Anterior cingulate cortex (tissue), 58 donors: ENCODE data around the gene ZNF487.
A peak's percentile ranks its signal among the peaks of the same experiment; 100 is the strongest.
"Not testable (repeated sequence)": the region's sequence is repeated elsewhere in the genome, so short reads cannot be mapped to it uniquely, and the experiment has no call there.

Experiments used
- DNase-seq, 58 donors: peaks; one replicate each; lab custom pipeline; 2025; lab: John Stamatoyannopoulos, UW

ZNF487 gene

DNA sequence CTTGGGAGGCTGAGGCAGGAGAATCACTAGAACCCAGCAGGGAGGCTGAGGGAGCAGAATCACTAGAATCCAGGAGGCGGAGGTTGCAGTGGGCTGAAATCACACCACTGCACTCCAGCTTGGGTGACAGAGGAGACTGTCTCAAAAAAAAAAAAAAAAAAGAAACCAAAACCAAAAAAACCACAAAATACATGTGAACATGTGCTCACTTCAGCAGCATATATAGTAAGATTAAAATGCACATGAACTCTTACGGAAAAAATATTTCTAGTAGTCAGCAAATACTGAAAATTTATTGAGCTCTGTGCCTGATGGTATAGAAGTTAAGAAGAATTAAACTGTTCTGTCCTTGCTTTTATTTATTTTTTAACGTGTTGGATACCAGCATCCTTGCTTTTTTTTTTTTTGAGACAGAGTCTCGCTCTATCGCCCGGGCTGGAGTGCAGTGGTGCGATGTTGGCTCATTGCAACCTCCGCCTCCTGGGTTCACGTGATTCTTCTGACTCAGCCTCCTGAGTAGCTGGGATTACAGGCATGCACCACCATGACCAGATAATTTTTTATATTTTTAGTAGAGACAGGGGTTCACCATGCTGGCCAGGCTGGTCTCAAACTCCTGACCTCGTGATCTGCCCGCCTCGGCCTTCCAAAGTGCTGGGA is 9.6 kb upstream of the ZNF487 start:
- DNase-seq, result no peak

DNA sequence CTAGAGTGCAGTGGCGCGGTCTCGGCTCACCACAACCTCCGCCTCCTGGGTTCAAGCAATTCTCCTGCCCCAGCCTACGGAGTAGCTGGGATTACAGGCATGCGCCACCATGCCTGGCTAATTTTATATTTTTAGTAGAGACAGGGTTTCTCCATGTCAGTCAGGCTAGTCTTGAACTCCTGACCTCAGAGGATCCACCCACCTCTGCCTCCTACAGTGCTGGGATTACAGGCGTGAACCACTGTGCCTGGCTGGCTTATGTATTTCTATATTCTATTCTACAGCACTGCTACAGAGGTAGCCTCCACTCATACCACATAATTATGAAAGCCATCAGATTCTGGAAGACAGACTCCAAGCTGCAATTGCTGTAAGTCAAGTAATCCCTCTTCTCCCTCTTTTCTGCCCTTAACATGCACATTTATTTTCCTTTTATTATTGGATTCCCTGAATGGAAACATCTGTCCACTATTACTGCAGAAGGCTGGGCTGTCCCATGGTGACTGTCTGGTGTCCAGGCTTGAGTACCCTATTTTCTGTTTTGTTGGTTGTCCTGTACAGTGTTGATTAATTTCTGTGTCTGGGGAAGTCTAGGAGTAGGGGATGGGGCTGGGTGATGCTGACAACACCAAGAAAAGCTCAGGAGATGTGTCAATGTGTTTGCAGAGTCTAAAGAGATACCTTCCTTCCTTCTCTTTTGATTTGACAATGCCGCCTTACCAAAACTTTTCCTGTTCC is 5.8 kb upstream of the ZNF487 start:
- DNase-seq, result no peak

DNA sequence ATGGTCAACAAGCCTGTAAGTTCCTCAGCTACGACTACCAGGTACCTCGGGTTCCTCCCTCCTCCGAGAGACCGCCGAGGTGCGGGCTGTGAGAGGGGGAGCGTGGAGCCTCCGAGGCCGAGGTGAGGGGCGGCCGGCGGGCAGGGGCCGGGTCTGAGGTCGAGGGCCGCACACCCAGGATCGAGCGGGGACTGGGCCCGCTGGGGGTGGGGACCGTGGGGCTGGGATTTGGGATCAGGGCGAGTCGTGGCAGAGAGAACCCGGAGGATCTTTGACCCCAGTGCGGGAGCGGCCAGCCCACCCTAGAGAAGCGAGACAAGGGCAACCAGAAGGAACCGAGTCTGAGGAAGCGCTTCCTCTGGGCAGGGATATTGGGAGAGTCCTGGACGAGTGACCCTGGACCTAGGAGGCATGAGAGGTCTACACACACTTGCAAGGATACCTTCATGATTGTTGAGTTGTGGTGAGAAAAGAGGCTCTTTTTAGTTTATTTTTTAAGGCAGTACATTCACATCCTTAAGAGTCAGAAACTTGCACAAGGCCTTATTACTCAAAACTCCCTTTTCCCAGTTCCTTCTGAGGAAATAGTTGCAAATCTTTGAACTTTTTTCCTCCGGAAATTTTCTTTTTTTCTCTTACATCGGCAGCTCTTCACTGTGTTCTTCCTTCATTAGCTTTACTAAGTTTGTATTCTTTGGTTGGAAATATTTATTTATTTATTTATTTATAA is 395 bp downstream of the ZNF487 start:
- DNase-seq, result peak in 11 of 58 donors; percentile 31 to 74 (median 51)

DNA sequence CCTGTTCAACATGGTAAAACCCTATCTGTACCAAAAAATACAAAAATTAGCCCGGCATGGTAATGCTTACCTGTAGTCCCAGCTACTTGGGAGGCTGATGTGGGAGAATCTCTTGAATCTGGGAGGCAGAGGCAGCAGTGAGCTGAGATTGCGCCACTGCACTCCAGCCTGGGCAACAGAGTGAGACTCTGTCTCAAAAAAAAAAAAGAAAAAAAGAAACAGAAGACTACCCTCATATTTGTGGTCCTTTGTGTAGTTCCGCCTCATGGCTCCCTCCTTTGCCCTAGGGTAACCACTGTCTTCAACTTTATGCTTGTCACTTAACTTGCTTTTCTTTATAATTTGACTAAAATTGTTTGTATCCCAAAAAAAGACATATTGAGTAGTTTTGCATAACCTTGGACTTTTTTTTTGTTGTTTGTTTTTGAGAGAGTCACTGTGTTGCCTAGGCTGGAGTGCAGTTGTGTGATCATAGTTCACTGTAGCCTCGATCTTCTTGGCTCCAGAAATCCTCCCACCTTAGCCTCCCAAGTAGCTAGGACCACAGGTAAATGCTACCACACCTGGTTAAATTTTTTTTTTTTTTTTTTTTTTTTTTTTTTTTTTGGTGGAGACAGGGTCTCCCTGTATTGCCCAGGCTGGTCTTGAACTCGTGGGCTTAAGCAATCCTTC is 3.7 kb downstream of the ZNF487 start:
- DNase-seq, result no peak

DNA sequence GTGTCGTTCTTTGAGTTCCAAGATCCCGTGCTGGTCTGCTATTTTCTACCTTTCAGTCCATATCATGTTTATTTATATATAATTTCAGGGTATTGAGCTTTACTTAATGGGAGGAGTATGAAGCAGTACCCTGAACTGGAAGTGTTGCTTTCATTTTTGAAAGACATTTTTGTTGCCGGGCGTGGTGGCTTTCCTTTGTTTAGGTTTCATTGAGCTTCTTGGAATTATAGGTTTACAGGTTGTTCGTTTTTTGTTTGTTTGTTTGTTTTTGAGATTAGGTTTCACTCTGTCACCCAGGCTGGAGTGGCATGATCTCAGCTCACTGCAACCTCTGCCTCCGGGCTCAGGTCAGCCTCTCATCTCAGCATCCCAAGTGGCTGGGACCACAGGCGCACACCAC is 7.4 kb downstream of the ZNF487 start:
- DNase-seq, result no peak

DNA sequence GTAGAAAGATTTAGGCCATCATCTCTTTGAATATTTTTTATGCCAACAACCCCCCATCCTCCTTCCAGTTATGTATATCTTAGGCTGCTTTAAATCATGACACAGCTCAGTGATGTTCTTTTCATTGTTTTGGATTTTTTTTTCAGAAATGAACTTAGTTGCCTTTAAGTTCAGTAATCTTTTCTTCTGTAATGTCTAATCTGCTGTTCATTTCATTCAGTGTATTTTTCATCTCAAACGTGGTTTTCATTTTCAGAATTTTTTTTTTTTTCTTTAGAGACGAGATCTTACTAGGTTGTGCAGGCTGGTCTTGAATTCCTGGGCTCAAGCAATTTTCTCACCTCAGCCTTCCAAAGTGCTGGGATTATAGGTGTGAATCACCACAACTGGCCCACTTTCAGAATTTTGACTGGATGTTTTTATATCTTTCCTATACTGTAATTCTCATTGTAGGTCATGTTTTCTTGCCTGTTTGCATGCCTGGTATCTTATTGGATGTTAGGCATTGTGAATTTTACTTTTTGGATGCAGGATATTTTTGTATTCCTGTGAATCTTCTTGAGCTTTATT is 8.1 kb downstream of the ZNF487 start:
- DNase-seq, result no peak

DNA sequence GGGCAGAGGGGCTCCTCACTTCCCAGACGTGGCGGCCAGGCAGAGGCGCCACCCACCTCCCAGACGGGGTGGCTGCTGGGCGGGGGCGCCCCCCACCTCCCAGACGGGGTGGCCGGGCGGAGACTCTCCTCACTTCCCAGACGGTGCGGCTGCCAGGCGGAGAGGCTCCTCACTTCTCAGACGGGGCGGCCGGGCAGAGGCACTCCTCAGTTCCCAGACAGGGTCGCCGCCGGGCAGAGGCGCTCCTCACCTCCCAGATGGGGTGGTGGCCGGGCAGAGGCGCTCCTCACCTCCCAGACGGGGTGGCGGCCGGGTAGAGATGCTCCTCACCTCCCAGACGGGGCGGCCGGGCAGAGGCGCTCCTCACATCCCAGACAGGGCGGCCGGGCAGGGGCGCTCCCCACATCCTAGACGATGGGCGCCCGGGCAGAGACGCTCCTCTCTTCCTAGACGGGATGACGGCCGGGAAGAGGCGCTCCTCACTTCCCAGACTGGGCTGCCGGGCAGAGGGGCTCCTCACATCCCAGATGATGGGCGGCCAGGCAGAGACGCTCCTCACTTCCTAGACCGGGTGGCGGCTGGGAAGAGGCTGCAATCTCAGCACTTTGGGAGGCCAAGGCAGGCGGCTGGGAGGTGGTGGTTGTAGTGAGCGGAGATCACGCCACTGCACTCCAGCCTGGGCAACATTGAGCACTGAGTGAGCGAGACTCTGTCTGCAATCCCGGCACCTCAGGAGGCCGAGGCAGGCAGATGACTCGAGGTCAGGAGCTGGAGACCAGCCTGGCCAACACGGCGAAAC is 9.5 kb downstream of the ZNF487 start:
- DNase-seq, result not testable (repeated sequence)

DNA sequence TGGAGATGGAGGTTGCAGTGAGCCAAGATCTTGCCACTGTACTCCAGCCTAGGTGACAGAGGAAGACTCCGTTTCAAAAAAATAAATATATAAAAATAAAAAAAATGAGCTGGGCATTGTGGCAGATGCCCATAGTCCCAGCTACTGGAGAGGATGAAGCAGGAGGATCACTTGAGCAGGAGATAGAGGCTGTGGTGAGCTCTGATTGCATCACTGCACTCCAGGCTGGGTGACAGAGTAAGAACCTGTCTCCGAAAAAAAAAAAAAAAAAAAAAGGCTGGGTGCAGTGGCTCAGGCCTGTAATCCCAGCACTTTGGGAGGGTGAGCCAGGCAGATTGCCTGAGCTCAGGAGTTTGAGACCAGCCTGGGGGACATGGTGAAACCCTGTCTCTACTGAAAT is 11.8 kb downstream of the ZNF487 start:
- DNase-seq, result no peak

DNA sequence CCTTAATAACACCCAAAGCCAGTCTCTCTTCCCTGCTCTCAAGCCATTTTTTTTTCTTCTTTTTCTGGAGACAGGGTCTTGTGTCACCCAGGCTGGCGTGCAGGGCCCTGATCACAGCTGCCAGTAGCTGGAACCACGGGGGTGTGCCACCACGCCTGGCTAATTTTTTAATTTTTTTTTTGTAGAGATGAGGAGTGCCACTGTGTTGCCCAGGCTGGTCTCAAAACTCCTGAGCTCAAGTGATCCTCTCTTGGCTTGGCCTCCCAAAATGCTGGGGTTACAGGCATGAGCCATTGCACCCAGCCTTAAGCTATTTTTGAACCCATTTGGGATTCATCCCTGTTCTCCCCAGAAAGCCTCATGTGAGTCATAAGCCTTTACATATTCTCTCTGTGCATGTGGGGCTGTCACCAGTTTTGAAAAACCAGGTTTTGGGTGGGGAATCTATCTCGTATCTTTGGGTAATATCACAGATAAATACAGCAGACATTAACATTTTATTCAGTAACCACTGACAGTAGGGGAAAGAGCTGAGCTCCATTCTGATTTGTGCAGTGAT is 15.5 kb downstream of the ZNF487 start:
- no peak for DNase-seq

DNA sequence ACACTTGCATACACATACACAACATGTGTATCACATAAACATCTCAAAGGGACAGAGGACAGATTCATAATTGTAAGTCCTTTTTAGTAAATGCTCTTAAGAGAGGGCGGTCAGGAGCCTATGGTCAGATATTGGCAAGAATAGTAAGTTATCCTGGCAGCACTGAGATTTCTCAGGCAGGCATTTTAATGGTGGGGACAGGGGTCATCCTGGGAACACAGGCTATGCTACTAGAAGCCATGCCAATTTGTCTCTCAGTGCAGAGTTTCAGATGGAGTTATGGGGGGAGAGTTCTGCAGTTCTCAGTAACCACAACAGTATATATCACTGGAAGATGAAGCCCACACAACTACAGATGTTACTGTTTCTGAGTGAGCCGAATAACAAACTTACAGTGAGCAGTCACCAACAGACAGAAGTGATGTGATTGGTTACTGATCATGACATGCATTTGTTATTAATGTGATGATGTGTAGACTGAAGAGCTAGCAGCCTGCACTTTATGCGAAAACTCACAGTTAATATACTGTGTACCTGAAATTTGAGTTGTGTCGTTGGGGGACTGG is 16.4 kb downstream of the ZNF487 start:
- DNase-seq, result no peak

DNA sequence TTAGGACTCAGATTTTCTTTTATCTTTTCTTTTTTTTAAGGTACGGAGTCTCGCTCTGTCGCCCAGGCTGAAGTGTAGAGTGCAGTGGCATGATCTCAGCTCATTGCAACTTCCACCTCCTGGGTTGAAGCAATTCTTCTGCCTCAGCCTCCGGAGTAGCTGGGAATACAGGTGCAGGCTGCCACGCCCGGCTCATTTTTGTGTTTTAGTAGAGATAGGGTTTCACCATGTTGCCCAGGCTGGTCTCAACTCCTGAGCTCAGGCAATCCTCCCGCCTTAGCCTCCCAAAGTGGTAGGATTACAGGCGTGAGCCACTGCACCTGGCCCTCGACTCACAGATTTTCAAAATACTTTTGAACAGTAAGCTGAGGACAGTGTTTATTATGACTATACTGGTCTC is 17.1 kb downstream of the ZNF487 start:
- not testable (repeated sequence) for DNase-seq

DNA sequence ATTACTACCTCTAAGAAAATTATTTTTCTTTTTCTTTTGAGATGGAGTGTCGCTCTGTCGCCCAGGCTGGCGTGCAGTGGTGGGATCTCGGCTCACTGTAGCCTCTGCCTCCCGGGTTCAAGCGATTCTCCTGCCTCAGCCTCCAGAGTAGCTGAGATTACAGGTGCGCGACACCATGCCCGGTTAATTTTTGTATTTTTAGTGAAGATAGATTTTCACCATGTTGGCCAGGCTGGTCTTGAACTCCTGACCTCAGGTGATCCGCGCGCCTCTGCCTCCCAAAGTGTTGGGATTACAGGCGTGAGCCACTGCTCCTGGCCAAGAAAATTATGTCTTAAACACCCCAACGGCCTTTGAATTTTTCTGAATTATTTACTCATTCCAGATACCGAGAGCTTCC is 19.6 kb downstream of the ZNF487 start:
- DNase-seq, result not testable (repeated sequence)

DNA sequence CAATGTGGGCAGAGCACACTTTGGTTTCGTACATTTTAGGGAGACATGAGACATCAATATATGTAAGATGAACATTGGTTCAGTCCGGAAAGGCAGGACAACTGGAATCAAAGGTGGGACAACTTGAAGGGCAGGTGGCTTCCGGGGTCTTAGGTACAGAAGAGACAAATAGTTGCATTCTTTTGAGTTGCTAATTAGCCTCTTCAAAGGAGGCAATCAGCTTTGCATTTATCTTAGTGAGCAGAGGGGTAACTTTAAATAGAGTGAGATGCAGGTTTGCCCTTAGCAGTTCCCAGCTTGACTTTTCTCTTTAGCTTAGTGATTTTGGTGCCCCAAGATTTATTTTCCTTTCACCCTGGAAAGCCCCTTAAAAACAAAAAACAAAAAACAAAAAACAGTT is 21.3 kb downstream of the ZNF487 start:
- no peak for DNase-seq

DNA sequence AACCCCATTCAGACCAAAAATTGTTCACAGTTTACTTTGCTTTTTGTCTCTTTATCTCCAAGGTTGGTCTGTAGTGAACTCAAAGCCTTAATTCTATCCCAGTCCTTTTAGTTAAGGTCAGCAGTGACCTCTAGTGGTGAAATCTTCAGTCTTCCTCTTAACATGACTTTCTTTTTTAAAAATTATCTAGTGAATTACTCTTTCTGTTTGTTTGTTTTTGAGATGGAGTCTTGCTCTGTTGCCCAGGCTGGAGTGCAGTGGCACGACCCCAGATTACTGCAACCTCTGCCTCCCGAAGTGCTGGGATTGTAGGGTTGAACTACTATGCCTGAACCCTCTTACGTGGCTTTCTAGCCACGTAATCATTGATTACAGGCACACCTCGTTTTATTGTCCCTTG is 25.0 kb downstream of the ZNF487 start:
- peak in 6 of 58 donors; percentile 2 to 52 (median 12) for DNase-seq

DNA sequence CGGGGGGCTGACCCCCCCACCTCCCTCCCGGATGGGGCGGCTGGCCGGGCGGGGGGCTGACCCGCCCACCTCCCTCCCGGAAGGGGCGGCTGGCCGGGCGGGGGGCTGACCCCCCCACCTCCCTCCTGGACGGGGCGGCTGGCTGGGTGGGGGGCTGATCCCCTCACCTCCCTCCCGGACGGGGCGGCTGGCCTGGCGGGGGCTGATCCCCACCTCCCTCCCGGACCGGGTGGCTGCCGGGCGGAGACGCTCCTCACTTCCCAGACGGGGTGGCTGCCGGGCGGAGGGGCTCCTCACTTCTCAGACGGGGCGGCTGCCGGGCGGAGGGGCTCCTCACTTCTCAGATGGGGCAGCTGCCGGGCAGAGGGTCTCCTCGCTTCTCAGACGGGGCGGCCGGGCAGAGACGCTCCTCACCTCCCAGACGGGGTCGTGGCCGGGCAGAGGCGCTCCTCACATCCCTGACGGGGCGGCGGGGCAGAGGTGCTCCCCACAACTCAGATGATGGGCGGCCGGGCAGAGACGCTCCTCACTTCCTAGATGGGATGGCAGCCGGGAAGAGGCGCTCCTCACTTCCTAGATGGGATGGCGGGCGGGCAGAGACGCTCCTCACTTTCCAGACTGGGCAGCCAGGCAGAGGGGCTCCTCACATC is 28.3 kb downstream of the ZNF487 start:
- not testable (repeated sequence) for DNase-seq

DNA sequence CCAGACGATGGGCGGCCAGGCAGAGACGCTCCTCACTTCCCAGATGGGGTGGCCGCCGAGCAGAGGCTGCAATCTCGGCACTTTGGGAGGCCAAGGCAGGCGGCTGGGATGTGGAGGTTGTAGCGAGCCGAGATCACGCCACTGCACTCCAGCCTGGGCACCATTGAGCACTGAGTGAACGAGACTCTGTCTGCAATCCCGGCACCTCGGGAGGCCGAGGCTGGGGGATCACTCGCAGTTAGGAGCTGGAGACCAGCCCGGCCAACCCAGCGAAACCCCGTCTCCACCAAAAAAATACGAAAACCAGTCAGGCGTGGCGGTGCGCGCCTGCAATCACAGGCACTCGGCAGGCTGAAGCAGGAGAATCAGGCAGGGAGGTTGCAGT is 28.8 kb downstream of the ZNF487 start:
- DNase-seq, result not testable (repeated sequence)

DNA sequence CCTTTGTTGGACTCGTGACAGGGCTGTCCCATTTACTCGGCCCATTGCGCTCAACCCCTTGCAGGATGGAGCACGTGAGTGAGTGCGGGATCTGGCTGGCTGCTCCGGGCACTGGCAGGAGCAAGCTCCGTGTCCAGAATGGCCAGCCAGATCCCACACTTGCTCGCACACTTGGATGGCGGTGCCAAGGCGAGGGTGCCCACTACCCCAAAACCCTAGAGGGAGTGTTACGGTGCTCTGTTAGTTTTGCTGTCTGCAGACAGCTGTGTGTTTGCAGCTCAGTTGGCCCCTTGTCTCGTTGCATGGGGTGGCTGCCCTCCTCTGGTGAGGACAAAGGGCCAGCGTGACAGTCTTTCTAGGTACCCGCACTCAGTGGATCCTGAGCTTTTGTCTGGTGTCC is 34.2 kb downstream of the ZNF487 start:
- no peak for DNase-seq

DNA sequence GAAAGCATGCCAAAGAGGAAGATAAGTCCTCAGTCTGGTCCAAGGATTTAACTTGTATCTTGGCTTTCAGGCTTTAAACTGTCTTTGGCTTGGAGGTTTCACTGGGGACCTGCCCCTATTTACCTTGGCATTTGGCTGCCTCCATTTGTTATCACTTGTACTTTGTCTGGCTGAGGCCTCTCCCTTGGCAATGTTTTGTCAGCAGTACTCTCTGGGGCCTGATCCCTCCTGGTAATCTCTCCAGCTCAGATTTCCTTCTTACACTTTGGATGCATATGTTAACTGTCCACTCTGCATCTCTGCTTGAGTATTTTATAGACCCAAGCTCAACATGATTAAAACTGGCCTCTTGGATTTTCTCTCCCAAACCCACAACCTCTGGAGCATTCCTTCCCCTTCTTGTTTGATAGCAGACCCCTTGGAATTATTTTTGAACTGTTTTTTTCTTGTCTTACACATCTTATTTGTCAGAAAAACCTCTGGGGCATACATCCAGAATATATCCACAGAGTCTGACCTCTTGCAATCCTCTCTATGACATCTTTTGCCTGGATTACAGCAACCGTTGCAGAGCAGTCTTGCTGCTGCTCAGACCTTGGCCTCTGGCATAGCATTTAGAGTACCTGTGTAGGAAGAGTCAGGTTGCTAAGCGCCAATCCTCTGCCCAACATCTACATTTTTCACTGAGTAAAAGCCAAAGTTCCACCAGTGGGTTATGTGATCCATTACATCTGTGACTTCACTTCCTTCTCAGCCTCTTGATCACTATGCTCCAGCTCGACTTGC is 35.2 kb downstream of the ZNF487 start:
- no peak for DNase-seq
